LNCAP (cell line): ENCODE measurements around the gene MAPK6.

Experiments
- CTCF ChIP-seq: fragments of 450-650 bp; IDR thresholded peaks from 2 replicates; pipeline ENCODE4 v1.5.1; 2017; ENCODE audit warnings: mild to moderate bottlenecking

Gene MAPK6

DNA sequence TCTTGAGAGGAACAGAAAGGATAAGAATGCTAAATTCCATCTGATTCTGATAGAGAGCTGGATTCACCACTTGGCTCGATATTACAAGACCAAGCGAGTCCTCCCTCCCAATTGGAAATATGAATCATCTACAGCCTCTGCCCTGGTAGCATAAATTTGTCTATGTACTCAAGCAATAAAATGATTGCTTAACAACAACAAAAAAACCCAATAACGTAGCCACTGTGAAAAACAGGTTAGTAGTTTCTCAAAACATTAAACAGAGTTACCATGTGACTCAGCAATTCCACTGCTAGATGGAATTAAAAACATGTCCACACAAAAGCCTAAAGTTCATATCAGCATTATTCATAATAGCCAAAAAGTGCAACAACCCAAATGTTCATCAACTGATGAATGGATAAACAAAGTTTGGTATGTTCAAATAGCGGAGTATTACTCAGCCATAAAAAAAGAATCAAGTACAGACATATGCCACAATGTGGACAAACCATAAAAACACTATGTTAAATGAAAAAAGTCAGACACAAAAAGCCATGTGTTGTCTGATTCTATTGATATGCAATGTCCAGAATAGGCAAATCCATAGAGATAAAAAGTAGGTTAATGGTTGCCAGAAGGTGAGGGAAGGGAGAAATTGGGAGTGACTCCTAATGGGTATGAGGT lies 76.7 kb downstream of the MAPK6 start:
- no peak for TF ChIP-seq CTCF

DNA sequence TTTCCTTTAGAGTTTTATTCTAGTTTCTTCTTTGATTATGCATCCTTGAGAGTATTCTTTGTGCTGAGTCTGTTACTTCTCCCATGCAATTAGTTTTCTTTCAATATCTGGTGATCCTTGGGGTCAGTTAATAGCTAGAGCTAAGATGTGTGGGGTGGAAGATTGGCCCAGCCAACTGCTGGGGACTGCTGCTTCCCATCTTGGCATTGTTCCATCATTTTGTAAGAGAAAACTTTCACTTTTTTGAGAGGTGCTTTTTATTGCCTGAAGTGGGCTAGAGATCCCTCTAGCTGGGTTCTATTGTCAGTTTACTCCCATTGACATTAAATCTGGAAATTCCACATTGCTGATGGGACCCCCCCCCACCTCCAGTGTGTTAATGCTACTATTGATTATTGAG lies 78.2 kb downstream of the MAPK6 start:
- TF ChIP-seq CTCF = no peak

- no peak for TF ChIP-seq CTCF
Observed at GRCh38 chr15:52098323-52098722, 79.3 kb downstream of the MAPK6 start.

DNA sequence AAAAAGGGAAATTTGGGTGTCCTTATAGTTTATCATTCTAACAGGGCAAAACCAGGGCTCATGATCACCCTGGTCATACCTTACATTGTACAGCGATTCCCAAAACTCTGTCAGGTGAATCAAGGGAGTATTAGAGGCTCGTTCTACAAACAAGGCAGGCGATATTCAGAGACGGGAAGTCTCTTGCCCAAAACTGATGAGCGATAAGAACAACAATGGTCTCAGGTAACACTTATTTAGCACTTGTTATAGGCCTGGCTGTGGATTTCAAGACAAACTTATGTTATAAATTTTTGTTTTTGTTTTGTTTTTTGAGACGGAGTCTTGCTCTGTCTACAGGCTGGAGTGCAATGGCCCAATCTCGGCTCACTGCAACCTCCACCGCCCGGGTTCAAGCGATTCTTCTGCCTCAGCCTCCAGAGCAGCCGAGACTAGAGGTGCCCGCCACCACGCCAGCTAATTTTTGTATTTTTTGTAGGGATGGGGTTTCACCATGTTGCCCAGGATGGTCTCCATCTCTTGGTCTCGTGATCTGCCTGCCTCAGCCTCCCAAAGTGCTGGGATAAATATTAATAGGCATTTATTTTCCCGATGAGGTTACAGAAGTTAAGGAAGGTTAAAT lies 80.7 kb downstream of the MAPK6 start:
- TF ChIP-seq CTCF = no peak

GRCh38 chr15:52100807-52101442 lies 81.9 kb downstream of the MAPK6 start:
- no peak for TF ChIP-seq CTCF

- TF ChIP-seq CTCF = no peak
Observed at GRCh38 chr15:52101542-52102323, 82.7 kb downstream of the MAPK6 start.

DNA sequence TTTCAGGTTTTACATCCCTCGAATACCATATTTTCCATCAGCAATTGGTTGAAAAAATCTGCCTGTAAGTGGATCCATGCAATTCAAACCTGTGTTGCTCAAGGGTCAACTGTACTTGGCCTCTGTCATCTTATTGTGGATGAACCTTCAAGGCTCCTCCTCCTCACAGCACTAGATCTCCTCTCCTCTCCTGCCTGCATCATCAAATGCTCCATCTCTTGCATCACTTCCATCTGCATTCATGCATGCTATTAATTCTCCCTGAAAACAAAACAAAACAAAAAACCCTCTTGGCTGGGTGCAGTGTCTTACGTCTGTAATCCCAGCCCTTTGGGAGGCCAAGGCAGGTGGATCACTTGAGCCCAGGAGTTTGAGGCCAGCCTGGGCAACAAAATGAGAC lies 83.4 kb downstream of the MAPK6 start:
- no peak for TF ChIP-seq CTCF
